Endothelial cell of umbilical vein (primary cell): ENCODE results near the gene SLIT1. TPM values are rescaled to one million over a fixed set of nuclear protein-coding genes. Genes with fewer than 3 reads are reported as not detected.

Source experiments
- BruUV-seq: library from RNA; stranded (reverse); fragments of 400-500 nt; replicated peaks from 2 replicates; lab custom pipeline; 2021; lab: Mats Ljungman, UMichigan
- CTCF ChIA-PET: fragments of 300-600, 350-600 bp; sonication (Branson Sonifier 250); formaldehyde crosslinking; loops from one replicate; lab custom pipeline; 2021; ENCODE audit warnings: antibody characterized with exemption, inconsistent platforms; lab: Charles Lee
- POLR2A ChIA-PET: fragments of 300-600, 350-600 bp; sonication (Branson Sonifier 250); formaldehyde crosslinking; loops from one replicate; lab custom pipeline; 2021; ENCODE audit warnings: antibody characterized with exemption, inconsistent platforms; lab: Charles Lee
- DNase-seq: peaks from one replicate; pipeline ENCODE4 v3.0.0-alpha.2; 2011; ENCODE audit warnings: low read depth, low spot score
- FAIRE-seq: peaks from 2 replicates; lab custom pipeline; 2011; peaks lifted over from hg19 to GRCh38; lab: Jason Lieb, UNC
- H2AFZ ChIP-seq: 2 replicates; pipeline ENCODE4 v1.6.0; 2012; ENCODE audit warnings: low read depth, low read length, control low read depth, inconsistent platforms
- H3K27ac ChIP-seq: 2 replicates; pipeline ENCODE4 v1.5.1; 2011; ENCODE audit warnings: low read depth, mild to moderate bottlenecking, control low read depth, low read length, moderate library complexity; ENCODE audit not compliant: insufficient read depth
- H3K27me3 ChIP-seq, 2 experiments: 2 replicates each; pipeline versions ENCODE4 v1.6.0 to v1.6.1; 2011; ENCODE audit warnings: low read length in 2 of 2, mixed read lengths in 1 of 2; ENCODE audit not compliant: control insufficient read depth in 2 of 2, insufficient read depth in 2 of 2
- H3K36me3 ChIP-seq, 2 experiments: 2 replicates in 1 of 2; 3 replicates in 1 of 2; pipeline ENCODE4 v1.5.1; 2011; ENCODE audit warnings: low read length in 2 of 2, mild to moderate bottlenecking in 1 of 2, moderate library complexity in 1 of 2; ENCODE audit not compliant: control insufficient read depth in 2 of 2, insufficient read depth in 2 of 2; ENCODE audit errors: extremely low read depth in 1 of 2
- H3K4me1 ChIP-seq: 3 replicates; pipeline ENCODE4 v1.5.1; 2011; ENCODE audit warnings: mild to moderate bottlenecking, low read length; ENCODE audit not compliant: control insufficient read depth, insufficient read depth; ENCODE audit errors: extremely low read depth
- H3K4me2 ChIP-seq: 2 replicates; pipeline ENCODE4 v1.6.1; 2011; ENCODE audit warnings: low read length, control low read depth, mixed read lengths; ENCODE audit not compliant: insufficient read depth
- H3K4me3 ChIP-seq, 3 experiments: fragments of 200-600 bp in 1 of 3; sonication (generic), shearing (Covaris generic) in 1 of 3; replicated peaks in 1 of 3; 2 replicates each; pipeline ENCODE4 v1.5.1; 2011 to 2016; ENCODE audit warnings: control low read depth in 3 of 3, low read length in 3 of 3, mild to moderate bottlenecking in 2 of 3, inconsistent platforms in 1 of 3, low read depth in 1 of 3, moderate library complexity in 1 of 3; ENCODE audit not compliant: insufficient read depth in 1 of 3
- H3K79me2 ChIP-seq: 2 replicates; pipeline ENCODE4 v1.6.0; 2012; ENCODE audit warnings: low read length, inconsistent platforms; ENCODE audit not compliant: control insufficient read depth, insufficient read depth
- H3K9ac ChIP-seq: replicated peaks from 2 replicates; pipeline ENCODE3; 2011; ENCODE audit warnings: low read length, control low read depth; ENCODE audit not compliant: insufficient read depth; ENCODE audit errors: extremely low read depth
- H3K9me1 ChIP-seq: replicated peaks from 3 replicates; pipeline ENCODE4 v1.6.0; 2011; ENCODE audit warnings: mild to moderate bottlenecking, low read length; ENCODE audit not compliant: control insufficient read depth, insufficient read depth; ENCODE audit errors: extremely low read depth
- H3K9me3 ChIP-seq: replicated peaks from 2 replicates; pipeline ENCODE4 v1.5.1; 2012; ENCODE audit warnings: low read length, inconsistent platforms; ENCODE audit not compliant: control insufficient read depth, insufficient read depth
- H4K20me1 ChIP-seq: replicated peaks from 2 replicates; pipeline ENCODE3; 2011; ENCODE audit warnings: mild to moderate bottlenecking, low read length; ENCODE audit not compliant: control insufficient read depth, insufficient read depth; ENCODE audit errors: extremely low read depth
- CTCF ChIP-seq, 2 donors: IDR thresholded peaks; 1 replicate in 1 of 2; 2 replicates in 1 of 2; pipeline ENCODE4 v1.5.1; 2011; ENCODE audit warnings: low read length in 2 of 2, mild to moderate bottlenecking in 2 of 2, moderate library complexity in 2 of 2, control low read depth in 1 of 2, inconsistent platforms in 1 of 2, low read depth in 1 of 2; ENCODE audit not compliant: insufficient read depth in 1 of 2; ENCODE audit errors: extremely low read depth in 1 of 2
- EZH2 ChIP-seq: IDR thresholded peaks from 2 replicates; pipeline ENCODE4 v1.6.1; 2012; ENCODE audit warnings: borderline replicate concordance, low read depth, mild to moderate bottlenecking, moderate library complexity, low read length, inconsistent platforms; ENCODE audit not compliant: severe bottlenecking
- FOS ChIP-seq: IDR thresholded peaks from 2 replicates; pipeline ENCODE4 v1.6.1; 2011; ENCODE audit warnings: mild to moderate bottlenecking, low read length, moderate library complexity, borderline replicate concordance; ENCODE audit not compliant: insufficient read depth
- GATA2 ChIP-seq: IDR thresholded peaks from 2 replicates; pipeline ENCODE4 v1.7.0; 2011; ENCODE audit warnings: low read depth, mild to moderate bottlenecking, moderate library complexity, mixed read lengths, low read length; ENCODE audit not compliant: insufficient read length, insufficient read depth
- JUN ChIP-seq: IDR thresholded peaks from 2 replicates; pipeline ENCODE4 v1.6.1; 2011; ENCODE audit warnings: borderline replicate concordance, low read depth; ENCODE audit not compliant: insufficient read length, insufficient read depth
- MAX ChIP-seq: IDR thresholded peaks from 2 replicates; pipeline ENCODE4 v1.6.1; 2011; ENCODE audit not compliant: insufficient read depth, insufficient read length
- MYC ChIP-seq: IDR thresholded peaks from one replicate; pipeline ENCODE4 v1.6.1; 2011; ENCODE audit warnings: mild to moderate bottlenecking, low read depth, low read length
- POLR2A ChIP-seq: IDR thresholded peaks from 2 replicates; pipeline ENCODE4 v1.6.1; 2012; ENCODE audit warnings: low read depth, mild to moderate bottlenecking, control low read depth, low read length
- POLR2AphosphoS5 ChIP-seq: IDR thresholded peaks from 2 replicates; pipeline ENCODE4 v1.6.1; 2012; ENCODE audit warnings: low read depth, mild to moderate bottlenecking, control low read depth, low read length, moderate library complexity; ENCODE audit not compliant: insufficient read depth
- dilution Hi-C: fragments of 300-500 bp; cut with MboI; formaldehyde crosslinking; loops from one replicate; pipeline ENCODE4 v1.15.0; 2019; ENCODE audit warnings: low sequenced_read_pairs; ENCODE audit not compliant: extremely low pct_ligation_motif_present
- intact Hi-C: fragments of 100-400 bp; cut with micrococcal nuclease; formaldehyde crosslinking; loops from one replicate; pipeline ENCODE4 v1.10.0; 2022
- polyA plus RNA-seq, 4 experiments: library from polyadenylated mRNA; depleted of rRNA in 3 of 4; stranded (reverse) in 3 of 4; unstranded in 1 of 4; fragments of >200 nt; gene quantifications; 2 replicates each; pipeline versions ENCODE4 v1.2.1 to v1.2.3, GENCODE V29; 2011 to 2012; ENCODE audit warnings: missing spikeins in 1 of 4
- total RNA-seq: library from RNA; stranded (reverse); gene quantifications from 2 replicates; pipeline ENCODE4 v1.2.3, GENCODE V29; 2021

The SLIT1 gene
- total and polyA plus RNA-seq, 2 donors (not counting 3 experiments of a cell fraction or from before 2014, with no cell fraction given): 0.04 to 0.20 TPM

- Histone ChIP-seq H2AFZ (no peak overlapping the region), H3K27me3 (no peaks in the 10 kb centered on the region), H3K4me3 (no peak overlapping the region), H3K9me3 (no peaks in the 10 kb centered on the region), H3K9me1 (no peaks in the 10 kb centered on the region), H3K36me3 (no peaks in the 10 kb centered on the region), H3K9ac (no peak overlapping the region), H3K4me1 (peaks cover 5% of the 10 kb centered on the region), H3K79me2 (no peaks in the 10 kb centered on the region), H3K4me2 (no peak overlapping the region), H4K20me1 (no peaks in the 10 kb centered on the region), H3K27ac (no peak overlapping the region)
- POLR2A ChIA-PET: no interaction called here
- CTCF ChIA-PET: interaction anchor here (0.6 kb wide), 1 partner anchor 17 kb away, joined by 3 read pairs; no protein-coding TSS in a partner anchor
- DNase-seq: no peak
- TF ChIP-seq MAX (no peak), POLR2A (no peak), JUN (no peak), CTCF (IDR thresholded peaks at IDR 0.05; ENCODE audit: extremely low read depth in 1 of 2, insufficient read depth in 1 of 2, low read depth in 1 of 2, low read length in 2 of 2) (no peak), POLR2AphosphoS5 (no peak), GATA2 (no peak), MYC (no peak), EZH2 (no peak), FOS (no peak)
- intact Hi-C loops (no loop called here), dilution Hi-C loops (no loop called here)
- no TSS peak for BruUV-seq
- FAIRE-seq: no peak
Observed at GRCh38 chr10:97042081-97042480, 143.7 kb downstream of the SLIT1 start.
